ENCODE data around the gene NUBPL. TPM values are rescaled to one million over a fixed set of nuclear protein-coding genes. Genes with fewer than 3 reads are reported as not detected.

The NUBPL gene
- polyA plus RNA-seq, 1 donor (not counting 4 experiments of a cell fraction or from before 2014, with no cell fraction given), result 18.8 TPM

- Histone ChIP-seq H3K79me2 (ENCODE audit: control insufficient read depth, insufficient read depth, low read length) (no peaks in the 10 kb centered on the region), H3K9me3 (ENCODE audit: control insufficient read depth, low read depth, low read length) (no peaks in the 10 kb centered on the region), H3K4me2 (ENCODE audit: control insufficient read depth, extremely low read depth, insufficient read depth, low read depth, low read length) (no peak overlapping the region), H3K27me3 (ENCODE audit: control insufficient read depth, extremely low read depth, insufficient read depth, low read length) (no peaks in the 10 kb centered on the region), H3K27ac (ENCODE audit: control insufficient read depth, insufficient read depth, low read length) (no peak overlapping the region), H3K4me3 (ENCODE audit: control insufficient read depth in 2 of 3, extremely low read depth in 1 of 3, insufficient read depth in 2 of 3, low read depth in 1 of 3, low read length in 3 of 3) (no peak overlapping the region), H2AFZ (ENCODE audit: control insufficient read depth, low read length) (no peak overlapping the region), H4K20me1 (ENCODE audit: control insufficient read depth, extremely low read depth, insufficient read depth, low read length) (no peaks in the 10 kb centered on the region), H3K36me3 (ENCODE audit: control insufficient read depth in 2 of 2, extremely low read depth in 1 of 2, insufficient read depth in 2 of 2, low read length in 2 of 2) (no peaks in the 10 kb centered on the region), H3K4me1 (ENCODE audit: control insufficient read depth, extremely low read depth, insufficient read depth, low read length) (no peaks in the 10 kb centered on the region), H3K9me1 (ENCODE audit: control insufficient read depth, extremely low read depth, insufficient read depth, low read length) (no peaks in the 10 kb centered on the region), H3K9ac (ENCODE audit: control insufficient read depth, extremely low read depth, insufficient read depth, low read length) (no peak overlapping the region)
- TF ChIP-seq CTCF (optimal IDR thresholded peaks at IDR 0.05 in 1 of 3, IDR thresholded peaks at IDR 0.05 in 1 of 3, conservative IDR thresholded peaks at IDR 0.05 in 1 of 3; ENCODE audit: extremely low read depth in 1 of 3, insufficient read depth in 2 of 3, low read length in 3 of 3) (no peak), EZH2 (IDR thresholded peaks at IDR 0.05; ENCODE audit: low read length) (no peak)
- no peak for DNase-seq (ENCODE audit: low read depth, low spot score)
- FAIRE-seq, result no peak
- dilution Hi-C loops (cut with MboI; ENCODE audit: extremely low pct_ligation_motif_present, low sequenced_read_pairs), result no loop called here
Measured at GRCh38 chr14:31837031-31837430, 275.8 kb downstream of the NUBPL start.

- DNase-seq (ENCODE audit: low read depth, low spot score) (no peak), FAIRE-seq (peak; percentile 43)
- Histone ChIP-seq H4K20me1 (ENCODE audit: control insufficient read depth, extremely low read depth, insufficient read depth, low read length) (no peaks in the 10 kb centered on the region), H3K79me2 (ENCODE audit: control insufficient read depth, insufficient read depth, low read length) (no peaks in the 10 kb centered on the region), H2AFZ (ENCODE audit: control insufficient read depth, low read length) (no peak overlapping the region), H3K4me1 (ENCODE audit: control insufficient read depth, extremely low read depth, insufficient read depth, low read length) (peaks cover 9% of the 10 kb centered on the region), H3K4me3 (ENCODE audit: control insufficient read depth in 2 of 3, extremely low read depth in 1 of 3, insufficient read depth in 2 of 3, low read depth in 1 of 3, low read length in 3 of 3) (no peak overlapping the region), H3K27me3 (ENCODE audit: control insufficient read depth, extremely low read depth, insufficient read depth, low read length) (no peaks in the 10 kb centered on the region), H3K36me3 (ENCODE audit: control insufficient read depth in 2 of 2, extremely low read depth in 1 of 2, insufficient read depth in 2 of 2, low read length in 2 of 2) (no peaks in the 10 kb centered on the region), H3K9ac (ENCODE audit: control insufficient read depth, extremely low read depth, insufficient read depth, low read length) (no peak overlapping the region), H3K27ac (ENCODE audit: control insufficient read depth, insufficient read depth, low read length) (no peak overlapping the region), H3K9me3 (ENCODE audit: control insufficient read depth, low read depth, low read length) (no peaks in the 10 kb centered on the region), H3K4me2 (ENCODE audit: control insufficient read depth, extremely low read depth, insufficient read depth, low read depth, low read length) (no peak overlapping the region), H3K9me1 (ENCODE audit: control insufficient read depth, extremely low read depth, insufficient read depth, low read length) (no peaks in the 10 kb centered on the region)
- no peak for TF ChIP-seq EZH2 (IDR thresholded peaks at IDR 0.05; ENCODE audit: low read length)
- dilution Hi-C loops (cut with MboI; ENCODE audit: extremely low pct_ligation_motif_present, low sequenced_read_pairs), result no loop called here
Measured at GRCh38 chr14:31842899-31843298, 281.7 kb downstream of the NUBPL start.
